ENCODE measurements around the gene THSD4. TPM values are rescaled to one million over a fixed set of nuclear protein-coding genes. Genes with fewer than 3 reads are reported as not detected.

THSD4 gene
- total RNA-seq, 1 experiment from 2014 or later, result 29.0 TPM

DNA sequence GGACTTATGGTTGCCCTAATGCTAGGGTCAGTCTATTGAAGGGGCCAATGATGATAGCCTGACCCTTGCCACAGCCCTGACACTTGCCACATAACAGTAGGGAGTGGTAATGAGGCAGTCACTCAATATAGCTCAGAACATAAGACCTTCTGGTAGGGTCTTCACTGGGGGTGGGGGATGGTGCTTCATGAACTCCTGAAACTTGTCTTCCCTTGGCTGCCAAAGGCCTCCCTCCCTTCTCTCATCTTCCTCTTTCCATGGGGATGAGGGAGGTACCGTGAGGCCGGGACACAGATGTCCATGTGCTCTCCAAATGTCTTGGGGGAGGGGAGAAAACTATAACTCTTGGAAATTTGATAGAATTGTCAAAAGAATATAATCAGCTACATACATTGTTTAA lies 21.1 kb upstream of the THSD4 start:
- no peak overlapping the region for H3K9ac ChIP-seq (ENCODE audit: low read length)
- H3K4me3 ChIP-seq (ENCODE audit: low read length), result 0 out of 2 replicates have a peak overlapping the region, but pooled peaks have one; percentile 20
- TF ChIP-seq EZH2 (IDR thresholded peaks at IDR 0.05; ENCODE audit: low read length, unreplicated experiment), result no peak
- no peak for TF ChIP-seq EZH2phosphoT487 (IDR thresholded peaks at IDR 0.05; ENCODE audit: borderline replicate concordance, low read length)
- TF ChIP-seq, protein P1, sequence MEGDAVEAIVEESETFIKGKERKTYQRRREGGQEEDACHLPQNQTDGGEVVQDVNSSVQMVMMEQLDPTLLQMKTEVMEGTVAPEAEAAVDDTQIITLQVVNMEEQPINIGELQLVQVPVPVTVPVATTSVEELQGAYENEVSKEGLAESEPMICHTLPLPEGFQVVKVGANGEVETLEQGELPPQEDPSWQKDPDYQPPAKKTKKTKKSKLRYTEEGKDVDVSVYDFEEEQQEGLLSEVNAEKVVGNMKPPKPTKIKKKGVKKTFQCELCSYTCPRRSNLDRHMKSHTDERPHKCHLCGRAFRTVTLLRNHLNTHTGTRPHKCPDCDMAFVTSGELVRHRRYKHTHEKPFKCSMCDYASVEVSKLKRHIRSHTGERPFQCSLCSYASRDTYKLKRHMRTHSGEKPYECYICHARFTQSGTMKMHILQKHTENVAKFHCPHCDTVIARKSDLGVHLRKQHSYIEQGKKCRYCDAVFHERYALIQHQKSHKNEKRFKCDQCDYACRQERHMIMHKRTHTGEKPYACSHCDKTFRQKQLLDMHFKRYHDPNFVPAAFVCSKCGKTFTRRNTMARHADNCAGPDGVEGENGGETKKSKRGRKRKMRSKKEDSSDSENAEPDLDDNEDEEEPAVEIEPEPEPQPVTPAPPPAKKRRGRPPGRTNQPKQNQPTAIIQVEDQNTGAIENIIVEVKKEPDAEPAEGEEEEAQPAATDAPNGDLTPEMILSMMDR (conservative IDR thresholded peaks at IDR 0.05; ENCODE audit: low read depth, low read length), result no peak
- intact Hi-C loops (cut with micrococcal nuclease), result no loop called here
- H3F3A ChIP-seq (ENCODE audit: low read length, unreplicated experiment), result no peaks in the 10 kb centered on the region
- BruUV-seq (replicated peaks), result no TSS peak
- H4K20me1 ChIP-seq (ENCODE audit: low read length), result no peaks in the 10 kb centered on the region
- peak overlapping the region; percentile 56 for H3K27ac ChIP-seq (ENCODE audit: low read length)
- H3K79me2 ChIP-seq (ENCODE audit: low read length), result no peaks in the 10 kb centered on the region
- CTCF ChIA-PET, result no interaction called here
- POLR2A ChIA-PET (ENCODE audit: unreplicated experiment), result no interaction called here
- DNase-seq (no peak), ATAC-seq (no peak)
- H3K9me3 ChIP-seq (ENCODE audit: low read length), result no peaks in the 10 kb centered on the region
- H3K4me1 ChIP-seq (ENCODE audit: insufficient read depth, low read length), result peaks cover 28% of the 10 kb centered on the region
- H3K4me2 ChIP-seq (ENCODE audit: low read length), result peak overlapping the region; percentile 55; the same call in 1 of the 2 replicates
- no peaks in the 10 kb centered on the region for H3K27me3 ChIP-seq (ENCODE audit: low read length)
- H2AFZ ChIP-seq (ENCODE audit: low read length), result peak overlapping the region; percentile 45; the same call in 1 of the 2 replicates
- no peaks in the 10 kb centered on the region for H3K9me2 ChIP-seq (replicated peaks; ENCODE audit: low read length)
- H3K36me3 ChIP-seq (ENCODE audit: low read depth, low read length), result no peaks in the 10 kb centered on the region

DNA sequence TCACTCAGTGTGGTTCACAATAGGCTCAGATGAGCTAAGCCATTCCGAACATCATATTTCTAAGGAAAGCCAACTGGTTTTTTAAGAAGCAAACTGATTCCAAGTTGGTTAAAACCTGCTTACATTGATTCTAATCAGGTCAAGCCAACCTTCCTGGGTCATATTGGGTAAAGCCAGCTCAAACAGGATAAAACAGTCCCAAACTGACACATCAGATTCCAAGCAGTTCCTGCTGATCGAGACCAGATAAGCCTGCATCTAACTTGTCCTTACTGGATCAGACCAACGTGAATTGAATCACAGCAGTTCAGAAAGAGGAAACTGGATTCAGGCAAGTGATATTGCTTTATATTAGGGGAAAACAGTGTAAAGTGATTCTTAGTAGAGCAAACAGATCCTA lies 18.6 kb upstream of the THSD4 start:
- BruUV-seq (replicated peaks), result no TSS peak
- Histone ChIP-seq H3K4me2 (ENCODE audit: low read length) (peak overlapping the region; percentile 42), H3K27ac (ENCODE audit: low read length) (peak overlapping the region; percentile 53), H3F3A (ENCODE audit: low read length, unreplicated experiment) (no peaks in the 10 kb centered on the region), H3K9me3 (ENCODE audit: low read length) (no peaks in the 10 kb centered on the region), H3K4me1 (ENCODE audit: insufficient read depth, low read length) (peaks cover 28% of the 10 kb centered on the region), H4K20me1 (ENCODE audit: low read length) (no peaks in the 10 kb centered on the region), H3K4me3 (ENCODE audit: low read length) (no peak overlapping the region), H3K27me3 (ENCODE audit: low read length) (no peaks in the 10 kb centered on the region), H3K79me2 (ENCODE audit: low read length) (no peaks in the 10 kb centered on the region), H2AFZ (ENCODE audit: low read length) (peak overlapping the region; percentile 59), H3K9me2 (replicated peaks; ENCODE audit: low read length) (no peaks in the 10 kb centered on the region), H3K9ac (ENCODE audit: low read length) (no peak overlapping the region), H3K36me3 (ENCODE audit: low read depth, low read length) (no peaks in the 10 kb centered on the region)
- no peak for TF ChIP-seq EZH2phosphoT487 (IDR thresholded peaks at IDR 0.05; ENCODE audit: borderline replicate concordance, low read length)
- TF ChIP-seq, protein P1 (conservative IDR thresholded peaks at IDR 0.05; ENCODE audit: low read depth, low read length), result no peak
- no peak for TF ChIP-seq EZH2 (IDR thresholded peaks at IDR 0.05; ENCODE audit: low read length, unreplicated experiment)
- CTCF ChIA-PET, result interaction anchor here (0.5 to 1.1 kb wide), 2 partner anchors 85 to 206 kb away, joined by 3 read pairs; no protein-coding TSS in a partner anchor
- ATAC-seq (no peak), DNase-seq (peak; percentile 78)
- intact Hi-C loops (cut with micrococcal nuclease), result no loop called here
- POLR2A ChIA-PET (ENCODE audit: unreplicated experiment), result no interaction called here

DNA sequence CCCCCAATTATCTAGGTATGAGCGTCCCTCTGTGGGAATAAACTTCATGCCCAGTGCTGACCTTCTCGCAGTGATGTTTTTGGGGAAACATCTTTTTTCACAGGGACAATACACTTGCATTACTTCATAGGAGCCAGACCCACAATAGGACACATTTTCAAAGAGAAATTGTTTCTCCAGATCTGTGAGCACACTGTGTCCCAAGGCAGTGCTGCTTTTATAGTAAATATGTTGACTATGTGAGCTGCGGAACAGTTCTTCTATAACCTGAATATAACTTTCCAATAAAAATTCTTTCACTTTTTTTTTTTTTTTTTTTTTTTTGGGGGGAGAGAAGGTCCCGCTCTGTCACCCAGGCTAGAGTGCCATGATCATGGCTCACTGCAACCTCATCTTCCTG lies 17.4 kb upstream of the THSD4 start:
- Histone ChIP-seq H3K4me3 (ENCODE audit: low read length) (no peak overlapping the region), H3K9ac (ENCODE audit: low read length) (no peak overlapping the region), H3K27me3 (ENCODE audit: low read length) (no peaks in the 10 kb centered on the region), H3K4me1 (ENCODE audit: insufficient read depth, low read length) (peaks cover 25% of the 10 kb centered on the region), H3K4me2 (ENCODE audit: low read length) (no peak overlapping the region), H3K27ac (ENCODE audit: low read length) (no peak overlapping the region), H3K9me2 (replicated peaks; ENCODE audit: low read length) (no peaks in the 10 kb centered on the region), H3F3A (ENCODE audit: low read length, unreplicated experiment) (no peaks in the 10 kb centered on the region), H3K9me3 (ENCODE audit: low read length) (no peaks in the 10 kb centered on the region), H4K20me1 (ENCODE audit: low read length) (no peaks in the 10 kb centered on the region), H2AFZ (ENCODE audit: low read length) (no peak overlapping the region), H3K36me3 (ENCODE audit: low read depth, low read length) (no peaks in the 10 kb centered on the region), H3K79me2 (ENCODE audit: low read length) (no peaks in the 10 kb centered on the region)
- DNase-seq (no peak), ATAC-seq (no peak)
- BruUV-seq (replicated peaks), result no TSS peak
- POLR2A ChIA-PET (ENCODE audit: unreplicated experiment), result no interaction called here
- no peak for TF ChIP-seq EZH2phosphoT487 (IDR thresholded peaks at IDR 0.05; ENCODE audit: borderline replicate concordance, low read length)
- TF ChIP-seq EZH2 (IDR thresholded peaks at IDR 0.05; ENCODE audit: low read length, unreplicated experiment), result no peak
- TF ChIP-seq, protein P1 (conservative IDR thresholded peaks at IDR 0.05; ENCODE audit: low read depth, low read length), result no peak
- CTCF ChIA-PET, result no interaction called here
- intact Hi-C loops (cut with micrococcal nuclease), result no loop called here
